Natural killer cell (primary cell): ENCODE measurements around the gene PRR19. TPM values are rescaled to one million over a fixed set of nuclear protein-coding genes. Genes with fewer than 3 reads are reported as not detected.

Experiments
- ATAC-seq, 3 donors: fragments of 150-1000 bp in 2 of 3; fragments of 200-7000 bp in 1 of 3; cut with Tn5 transposase; 1 replicate in 1 of 3; 2 replicates in 2 of 3; pipeline ENCODE4 v1.10.0; 2021; ENCODE audit warnings: mild to moderate bottlenecking in 2 of 3, moderate library complexity in 2 of 3
- DNase-seq, 2 donors: peaks; one replicate each; pipeline versions ENCODE4 v3.0.0 to v3.0.0-alpha.2; 2013 to 2021; ENCODE audit warnings: mixed read lengths in 1 of 2
- H3K27ac ChIP-seq: one replicate; pipeline ENCODE4 v1.5.1; 2013; ENCODE audit warnings: mild to moderate bottlenecking, low read length
- H3K27me3 ChIP-seq: one replicate; pipeline ENCODE4 v1.6.1; 2013; ENCODE audit warnings: low read length; ENCODE audit not compliant: control insufficient read depth, insufficient read depth
- H3K36me3 ChIP-seq: one replicate; pipeline ENCODE4 v1.6.1; 2013; ENCODE audit warnings: low read length; ENCODE audit not compliant: control insufficient read depth, insufficient read depth
- H3K4me1 ChIP-seq: one replicate; pipeline ENCODE4 v1.6.1; 2013; ENCODE audit warnings: low read length; ENCODE audit not compliant: control insufficient read depth, insufficient read depth
- H3K4me3 ChIP-seq: one replicate; pipeline ENCODE4 v1.5.1; 2013; ENCODE audit warnings: low read length
- H3K9me3 ChIP-seq: one replicate; pipeline ENCODE4 v1.6.1; 2013; ENCODE audit warnings: low read length; ENCODE audit not compliant: control insufficient read depth, insufficient read depth
- H3K27ac Mint-ChIP-seq, 2 donors: one replicate each; pipeline ENCODE4 v1.8.0; 2022; ENCODE audit warnings: mild to moderate bottlenecking in 2 of 2, mixed read lengths in 2 of 2, moderate library complexity in 1 of 2
- H3K27me3 Mint-ChIP-seq, 2 donors: one replicate each; pipeline ENCODE4 v1.8.0; 2022; ENCODE audit warnings: low read depth in 2 of 2, mixed read lengths in 2 of 2
- H3K36me3 Mint-ChIP-seq: one replicate; pipeline ENCODE4 v1.8.0; 2022; ENCODE audit warnings: mixed read lengths
- H3K4me1 Mint-ChIP-seq, 2 donors: one replicate each; pipeline ENCODE4 v1.8.0; 2022; ENCODE audit warnings: mixed read lengths in 2 of 2
- H3K4me3 Mint-ChIP-seq: one replicate; pipeline ENCODE4 v1.8.0; 2022; ENCODE audit warnings: mild to moderate bottlenecking, moderate library complexity, mixed read lengths
- H3K9me3 Mint-ChIP-seq, 2 donors: one replicate each; pipeline ENCODE4 v1.8.0; 2022; ENCODE audit warnings: mixed read lengths in 2 of 2
- WGBS: methylation state at CpG from one replicate; pipeline ENCODE4 v1.1.7; 2013; ENCODE audit warnings: missing lambda C conversion rate; ENCODE audit not compliant: insufficient coverage; 5-methylcytosine and 5-hydroxymethylcytosine counted together
- intact Hi-C: fragments of 100-400 bp; cut with micrococcal nuclease; formaldehyde crosslinking; loops from one replicate; pipeline ENCODE4 v1.14.2; 2022
- total RNA-seq, 4 donors: library from RNA; stranded (reverse); fragments of 120-200 nt in 1 of 4; gene quantifications; one replicate each; pipeline versions ENCODE4 v1.2.3 to v1.2.4, GENCODE V29; 2013 to 2022
- TF ChIP-seq, protein P1 (sequence below): fragments of 200-600 bp; IDR thresholded peaks from one replicate; pipeline ENCODE4 v1.8.0; 2022; ENCODE audit warnings: antibody characterized with exemption

Gene PRR19
- total RNA-seq, 3 donors from 2014 or later (not counting 1 experiment from before 2014, with no cell fraction given) = not detected

- no peak overlapping the region for H3K4me3 Mint-ChIP-seq
- H3K36me3 Mint-ChIP-seq = no peaks in the 10 kb centered on the region
- H3K27me3 Mint-ChIP-seq = no peaks in the 10 kb centered on the region
- DNase-seq (no peak), ATAC-seq (no peak)
- no peaks in the 10 kb centered on the region for H3K9me3 ChIP-seq
- 78% methylated on average over 4 of the region's 4 CpGs for whole genome bisulfite sequencing
- no peaks in the 10 kb centered on the region for H3K9me3 Mint-ChIP-seq
- no peak overlapping the region for H3K4me3 ChIP-seq
- H3K4me1 Mint-ChIP-seq = peaks cover 34 to 37% of the 10 kb centered on the region in 2 donors
- H3K27me3 ChIP-seq = no peaks in the 10 kb centered on the region
- H3K27ac Mint-ChIP-seq = no peak overlapping the region
- H3K36me3 ChIP-seq = peaks cover 32% of the 10 kb centered on the region
- intact Hi-C loops = no loop called here
- TF ChIP-seq, protein P1, sequence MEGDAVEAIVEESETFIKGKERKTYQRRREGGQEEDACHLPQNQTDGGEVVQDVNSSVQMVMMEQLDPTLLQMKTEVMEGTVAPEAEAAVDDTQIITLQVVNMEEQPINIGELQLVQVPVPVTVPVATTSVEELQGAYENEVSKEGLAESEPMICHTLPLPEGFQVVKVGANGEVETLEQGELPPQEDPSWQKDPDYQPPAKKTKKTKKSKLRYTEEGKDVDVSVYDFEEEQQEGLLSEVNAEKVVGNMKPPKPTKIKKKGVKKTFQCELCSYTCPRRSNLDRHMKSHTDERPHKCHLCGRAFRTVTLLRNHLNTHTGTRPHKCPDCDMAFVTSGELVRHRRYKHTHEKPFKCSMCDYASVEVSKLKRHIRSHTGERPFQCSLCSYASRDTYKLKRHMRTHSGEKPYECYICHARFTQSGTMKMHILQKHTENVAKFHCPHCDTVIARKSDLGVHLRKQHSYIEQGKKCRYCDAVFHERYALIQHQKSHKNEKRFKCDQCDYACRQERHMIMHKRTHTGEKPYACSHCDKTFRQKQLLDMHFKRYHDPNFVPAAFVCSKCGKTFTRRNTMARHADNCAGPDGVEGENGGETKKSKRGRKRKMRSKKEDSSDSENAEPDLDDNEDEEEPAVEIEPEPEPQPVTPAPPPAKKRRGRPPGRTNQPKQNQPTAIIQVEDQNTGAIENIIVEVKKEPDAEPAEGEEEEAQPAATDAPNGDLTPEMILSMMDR = no peak
- H3K27ac ChIP-seq = no peak overlapping the region
- H3K4me1 ChIP-seq = peaks cover 50% of the 10 kb centered on the region
Measured at GRCh38 chr19:42276821-42277220, 25.1 kb upstream of the PRR19 start.

DNA sequence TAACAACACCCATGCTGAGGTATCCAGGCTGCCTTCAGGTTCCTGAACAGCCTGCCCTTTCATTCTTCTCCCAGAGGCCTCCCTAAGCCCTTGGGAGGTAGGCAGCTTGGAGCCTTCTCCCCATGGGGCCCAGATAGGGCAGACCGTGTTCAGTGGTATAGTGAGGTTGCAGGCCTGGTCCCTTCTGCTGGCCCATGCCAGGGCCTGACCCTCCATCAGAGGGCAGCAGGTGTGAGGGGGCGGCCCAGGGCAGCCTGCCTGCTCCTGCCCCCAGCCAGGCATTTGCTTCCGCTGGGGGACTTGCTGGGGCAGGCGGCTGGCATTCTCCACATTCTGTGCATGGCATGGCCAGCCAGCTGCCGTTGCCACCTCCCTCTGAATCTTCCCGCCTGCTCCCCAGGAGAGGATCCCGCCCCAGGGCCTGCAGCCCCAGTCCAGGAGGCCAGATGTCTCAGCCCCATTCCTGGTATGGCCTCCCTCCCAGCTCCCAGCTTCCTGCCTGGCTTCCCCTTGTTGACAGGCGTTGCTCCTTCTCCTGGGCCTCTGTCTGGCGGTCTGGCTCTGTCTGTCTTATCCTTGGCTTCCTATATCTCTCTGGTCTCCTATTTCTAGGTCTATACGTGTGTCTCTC lies 24.0 kb upstream of the PRR19 start:
- H3K4me3 Mint-ChIP-seq = peak overlapping the region; percentile 4
- no peak for ATAC-seq
- H3K27ac Mint-ChIP-seq = no peak overlapping the region
- Histone ChIP-seq H3K4me3 (no peak overlapping the region), H3K36me3 (peaks cover 22% of the 10 kb centered on the region), H3K27me3 (no peaks in the 10 kb centered on the region), H3K4me1 (peaks cover 61% of the 10 kb centered on the region), H3K9me3 (no peaks in the 10 kb centered on the region), H3K27ac (no peak overlapping the region)
- peaks cover 34 to 37% of the 10 kb centered on the region in 2 donors for H3K4me1 Mint-ChIP-seq
- H3K9me3 Mint-ChIP-seq = no peaks in the 10 kb centered on the region
- DNase-seq = no peak
- TF ChIP-seq, protein P1 = no peak
- WGBS = 89% methylated on average over 10 of the region's 10 CpGs
- intact Hi-C loops = no loop called here
- H3K36me3 Mint-ChIP-seq = no peaks in the 10 kb centered on the region
- H3K27me3 Mint-ChIP-seq = no peaks in the 10 kb centered on the region

GRCh38 chr19:42278452-42279154 lies 23.3 kb upstream of the PRR19 start:
- peaks cover 16% of the 10 kb centered on the region for H3K36me3 ChIP-seq
- 86% methylated on average over 5 of the region's 5 CpGs for WGBS
- H3K4me1 ChIP-seq = peaks cover 66% of the 10 kb centered on the region
- ATAC-seq (no peak), DNase-seq (no peak)
- TF ChIP-seq, protein P1 = no peak
- H3K27ac ChIP-seq = no peak overlapping the region
- Mint-ChIP-seq H3K27ac (no peak overlapping the region), H3K9me3 (no peaks in the 10 kb centered on the region), H3K36me3 (no peaks in the 10 kb centered on the region), H3K4me3 (peak overlapping the region; percentile 89), H3K27me3 (no peaks in the 10 kb centered on the region), H3K4me1 (peaks cover 34 to 37% of the 10 kb centered on the region in 2 donors)
- H3K4me3 ChIP-seq = no peak overlapping the region
- intact Hi-C loops = no loop called here
- H3K9me3 ChIP-seq = no peaks in the 10 kb centered on the region
- H3K27me3 ChIP-seq = no peaks in the 10 kb centered on the region
